HUES6 (cell line): Measurements from ENCODE around the gene FZR1.
"Not testable (repeated sequence)": the region's sequence is repeated elsewhere in the genome, so short reads cannot be mapped to it uniquely, and the experiment has no call there.

Source experiments
- H3K27ac ChIP-seq: 2 replicates; pipeline ENCODE4 v1.7.0; 2013; ENCODE audit warnings: low read depth, mild to moderate bottlenecking, low read length, inconsistent platforms
- H3K27me3 ChIP-seq: 2 replicates; pipeline ENCODE4 v1.6.1; 2013; ENCODE audit warnings: low read length; ENCODE audit not compliant: control insufficient read depth, insufficient read depth
- H3K36me3 ChIP-seq: 2 replicates; pipeline ENCODE4 v1.6.1; 2013; ENCODE audit warnings: low read length; ENCODE audit not compliant: control insufficient read depth, insufficient read depth
- H3K4me1 ChIP-seq: 2 replicates; pipeline ENCODE4 v1.6.1; 2013; ENCODE audit warnings: low read length; ENCODE audit not compliant: control insufficient read depth, insufficient read depth
- H3K4me3 ChIP-seq: 2 replicates; pipeline ENCODE4 v1.5.1; 2013; ENCODE audit warnings: low read depth, low read length
- H3K9ac ChIP-seq: one replicate; pipeline ENCODE4 v1.6.1; 2013; ENCODE audit warnings: mild to moderate bottlenecking, low read length
- H3K9me3 ChIP-seq: 2 replicates; pipeline ENCODE4 v1.6.1; 2013; ENCODE audit warnings: low read depth, low read length; ENCODE audit not compliant: control insufficient read depth, insufficient read depth

FZR1 gene

GRCh38 chr19:3527238-3527910 lies 21.3 kb downstream of the FZR1 start:
- Histone ChIP-seq H3K4me1 (no peaks in the 10 kb centered on the region), H3K9me3 (no peaks in the 10 kb centered on the region), H3K4me3 (no peak overlapping the region), H3K36me3 (peaks cover 68% of the 10 kb centered on the region), H3K27me3 (no peaks in the 10 kb centered on the region), H3K27ac (no peak overlapping the region), H3K9ac (no peak overlapping the region)

- peaks cover 75% of the 10 kb centered on the region for H3K36me3 ChIP-seq
- H3K9ac ChIP-seq: no peak overlapping the region
- H3K4me3 ChIP-seq: no peak overlapping the region
- no peaks in the 10 kb centered on the region for H3K9me3 ChIP-seq
- no peak overlapping the region for H3K27ac ChIP-seq
- no peaks in the 10 kb centered on the region for H3K4me1 ChIP-seq
- H3K27me3 ChIP-seq: no peaks in the 10 kb centered on the region
Measured at GRCh38 chr19:3528080-3528479, 22.0 kb downstream of the FZR1 start.

GRCh38 chr19:3528539-3529211 lies 22.6 kb downstream of the FZR1 start:
- Histone ChIP-seq H3K9me3 (no peaks in the 10 kb centered on the region), H3K4me1 (no peaks in the 10 kb centered on the region), H3K4me3 (no peak overlapping the region), H3K9ac (no peak overlapping the region), H3K36me3 (peaks cover 75% of the 10 kb centered on the region), H3K27ac (no peak overlapping the region), H3K27me3 (no peaks in the 10 kb centered on the region)

GRCh38 chr19:3529299-3529698 lies 23.2 kb downstream of the FZR1 start:
- H3K9ac ChIP-seq, H3K4me3 ChIP-seq, H3K9me3 ChIP-seq, H3K4me1 ChIP-seq, H3K27me3 ChIP-seq, H3K27ac ChIP-seq: not testable (repeated sequence)
- peaks cover 75% of the 10 kb centered on the region for H3K36me3 ChIP-seq

- H3K4me1 ChIP-seq: no peaks in the 10 kb centered on the region
- H3K4me3 ChIP-seq: no peak overlapping the region
- H3K27ac ChIP-seq: no peak overlapping the region
- no peaks in the 10 kb centered on the region for H3K9me3 ChIP-seq
- peaks cover 77% of the 10 kb centered on the region for H3K36me3 ChIP-seq
- H3K9ac ChIP-seq: no peak overlapping the region
- no peaks in the 10 kb centered on the region for H3K27me3 ChIP-seq
Measured at GRCh38 chr19:3530389-3530788, 24.3 kb downstream of the FZR1 start.

GRCh38 chr19:3531716-3532115 lies 25.6 kb downstream of the FZR1 start:
- H3K36me3 ChIP-seq: peaks cover 82% of the 10 kb centered on the region

GRCh38 chr19:3532154-3532786 lies 26.2 kb downstream of the FZR1 start:
- Histone ChIP-seq H3K27me3 (no peaks in the 10 kb centered on the region), H3K4me3 (no peak overlapping the region), H3K9me3 (no peaks in the 10 kb centered on the region), H3K27ac (no peak overlapping the region), H3K36me3 (peaks cover 79% of the 10 kb centered on the region), H3K9ac (no peak overlapping the region), H3K4me1 (no peaks in the 10 kb centered on the region)

More at GRCh38 chr19:3531716-3532115, 25.6 kb downstream of the FZR1 start:
- H3K27ac ChIP-seq: no peak overlapping the region
- H3K4me1 ChIP-seq: no peaks in the 10 kb centered on the region
- no peak overlapping the region for H3K9ac ChIP-seq
- H3K9me3 ChIP-seq: no peaks in the 10 kb centered on the region
- H3K4me3 ChIP-seq: no peak overlapping the region
- no peaks in the 10 kb centered on the region for H3K27me3 ChIP-seq

GRCh38 chr19:3533033-3533432 lies 26.9 kb downstream of the FZR1 start:
- no peak overlapping the region for H3K9ac ChIP-seq
- H3K27me3 ChIP-seq: no peaks in the 10 kb centered on the region
- no peaks in the 10 kb centered on the region for H3K4me1 ChIP-seq
- no peaks in the 10 kb centered on the region for H3K9me3 ChIP-seq
- no peak overlapping the region for H3K4me3 ChIP-seq
- no peak overlapping the region for H3K27ac ChIP-seq
- H3K36me3 ChIP-seq: peaks cover 74% of the 10 kb centered on the region

- Histone ChIP-seq H3K9ac (no peak overlapping the region), H3K36me3 (peaks cover 73% of the 10 kb centered on the region), H3K9me3 (no peaks in the 10 kb centered on the region)
Measured at GRCh38 chr19:3533563-3534216, 27.6 kb downstream of the FZR1 start.

GRCh38 chr19:3534375-3535234 lies 28.5 kb downstream of the FZR1 start:
- Histone ChIP-seq H3K4me3 (no peak overlapping the region), H3K9me3 (no peaks in the 10 kb centered on the region), H3K27ac (no peak overlapping the region), H3K36me3 (peaks cover 72% of the 10 kb centered on the region), H3K9ac (no peak overlapping the region), H3K4me1 (peaks cover 5% of the 10 kb centered on the region; the same call in 1 of the 2 replicates), H3K27me3 (no peaks in the 10 kb centered on the region)

More at GRCh38 chr19:3533563-3534216, 27.6 kb downstream of the FZR1 start:
- no peak overlapping the region for H3K27ac ChIP-seq
- H3K4me1 ChIP-seq: peaks cover 2% of the 10 kb centered on the region; the same call in 1 of the 2 replicates
- no peak overlapping the region for H3K4me3 ChIP-seq
- no peaks in the 10 kb centered on the region for H3K27me3 ChIP-seq
